ENCODE results near the gene PTPRG. TPM values are rescaled to one million over a fixed set of nuclear protein-coding genes. Genes with fewer than 3 reads are reported as not detected.

PTPRG gene
- total and polyA plus RNA-seq, 2 donors (not counting 3 experiments of a cell fraction or from before 2014, with no cell fraction given): 8.9 to 39.1 TPM

GRCh38 chr3:61978460-61979419 lies 417.4 kb downstream of the PTPRG start:
- CTCF ChIA-PET: interaction anchor here (0.9 to 1.9 kb wide), 5 partner anchors 13 to 121 kb away, joined by 3 to 8 read pairs (median 3); no protein-coding TSS in a partner anchor
- intact Hi-C loops (cut with micrococcal nuclease): loop anchor here (2.0 to 5.0 kb wide), 5 partner anchors 42 to 418 kb away; partner anchors contain the start of gene PTPRG
- DNase-seq (ENCODE audit: low read depth, low spot score) (peak; percentile 42), FAIRE-seq (peak; percentile 64)
- dilution Hi-C loops (cut with MboI; ENCODE audit: extremely low pct_ligation_motif_present, low sequenced_read_pairs): no loop called here
- Histone ChIP-seq H3K9me3 (replicated peaks; ENCODE audit: control insufficient read depth, insufficient read depth, low read length) (no peaks in the 10 kb centered on the region), H3K27me3 (ENCODE audit: control insufficient read depth in 2 of 2, insufficient read depth in 2 of 2, low read length in 2 of 2) (no peaks in the 10 kb centered on the region), H3K27ac (ENCODE audit: insufficient read depth, low read depth, low read length) (peak overlapping the region; percentile 85), H3K4me1 (ENCODE audit: control insufficient read depth, extremely low read depth, insufficient read depth, low read length) (peaks cover 32% of the 10 kb centered on the region), H4K20me1 (replicated peaks; ENCODE audit: control insufficient read depth, extremely low read depth, insufficient read depth, low read length) (no peaks in the 10 kb centered on the region), H3K9me1 (replicated peaks; ENCODE audit: control insufficient read depth, extremely low read depth, insufficient read depth, low read length) (no peaks in the 10 kb centered on the region), H3K79me2 (ENCODE audit: control insufficient read depth, insufficient read depth, low read length) (no peaks in the 10 kb centered on the region), H3K4me3 (replicated peaks in 1 of 3; ENCODE audit: insufficient read depth in 1 of 3, low read depth in 1 of 3, low read length in 3 of 3) (no peak overlapping the region), H2AFZ (ENCODE audit: low read depth, low read length) (no peak overlapping the region), H3K36me3 (ENCODE audit: control insufficient read depth in 2 of 2, extremely low read depth in 1 of 2, insufficient read depth in 2 of 2, low read length in 2 of 2) (no peaks in the 10 kb centered on the region), H3K9ac (replicated peaks; ENCODE audit: extremely low read depth, insufficient read depth, low read length) (peak overlapping the region; percentile 32), H3K4me2 (ENCODE audit: insufficient read depth, low read length) (peak overlapping the region; percentile 67)
- TF ChIP-seq GATA2 (IDR thresholded peaks at IDR 0.05; ENCODE audit: insufficient read depth, insufficient read length, low read depth, low read length) (peak; percentile 39), MAX (IDR thresholded peaks at IDR 0.05; ENCODE audit: insufficient read depth, insufficient read length) (no peak), EZH2 (IDR thresholded peaks at IDR 0.05; ENCODE audit: borderline replicate concordance, low read depth, low read length, severe bottlenecking) (no peak)
- POLR2A ChIA-PET: no interaction called here
- no TSS peak for BruUV-seq (replicated peaks)

- Histone ChIP-seq H2AFZ (ENCODE audit: low read depth, low read length) (peak overlapping the region; percentile 52), H4K20me1 (replicated peaks; ENCODE audit: control insufficient read depth, extremely low read depth, insufficient read depth, low read length) (no peaks in the 10 kb centered on the region), H3K9ac (replicated peaks; ENCODE audit: extremely low read depth, insufficient read depth, low read length) (peak overlapping the region; percentile 32), H3K79me2 (ENCODE audit: control insufficient read depth, insufficient read depth, low read length) (no peaks in the 10 kb centered on the region), H3K27ac (ENCODE audit: insufficient read depth, low read depth, low read length) (peak overlapping the region; percentile 85), H3K9me3 (replicated peaks; ENCODE audit: control insufficient read depth, insufficient read depth, low read length) (no peaks in the 10 kb centered on the region), H3K27me3 (ENCODE audit: control insufficient read depth in 2 of 2, insufficient read depth in 2 of 2, low read length in 2 of 2) (no peaks in the 10 kb centered on the region), H3K4me1 (ENCODE audit: control insufficient read depth, extremely low read depth, insufficient read depth, low read length) (peaks cover 35% of the 10 kb centered on the region), H3K4me3 (replicated peaks in 1 of 3; ENCODE audit: insufficient read depth in 1 of 3, low read depth in 1 of 3, low read length in 3 of 3) (no peak overlapping the region), H3K36me3 (ENCODE audit: control insufficient read depth in 2 of 2, extremely low read depth in 1 of 2, insufficient read depth in 2 of 2, low read length in 2 of 2) (no peaks in the 10 kb centered on the region), H3K4me2 (ENCODE audit: insufficient read depth, low read length) (peak overlapping the region; percentile 67), H3K9me1 (replicated peaks; ENCODE audit: control insufficient read depth, extremely low read depth, insufficient read depth, low read length) (no peaks in the 10 kb centered on the region)
- ChIA-PET CTCF (interaction anchor here (1.0 to 1.9 kb wide), 5 partner anchors 14 to 450 kb away, joined by 3 to 8 read pairs (median 3); no protein-coding TSS in a partner anchor), POLR2A (no interaction called here)
- TF ChIP-seq POLR2A (IDR thresholded peaks at IDR 0.05; ENCODE audit: low read depth, low read length) (peak; percentile 64), POLR2AphosphoS5 (IDR thresholded peaks at IDR 0.05; ENCODE audit: insufficient read depth, low read depth, low read length) (peak; percentile 35), MYC (IDR thresholded peaks at IDR 0.05; ENCODE audit: low read depth, low read length) (no peak), FOS (IDR thresholded peaks at IDR 0.05; ENCODE audit: borderline replicate concordance, insufficient read depth, low read length) (peak; percentile 63), CTCF (IDR thresholded peaks at IDR 0.05; ENCODE audit: extremely low read depth in 1 of 2, insufficient read depth in 1 of 2, low read depth in 1 of 2, low read length in 2 of 2) (no peak)
- peak; percentile 59 for FAIRE-seq
- intact Hi-C loops (cut with micrococcal nuclease): loop anchor here (2.0 to 5.0 kb wide), 5 partner anchors 41 to 419 kb away; partner anchors contain the start of gene PTPRG
- dilution Hi-C loops (cut with MboI; ENCODE audit: extremely low pct_ligation_motif_present, low sequenced_read_pairs): no loop called here
- BruUV-seq (replicated peaks): no TSS peak
- peak; percentile 80 for DNase-seq (ENCODE audit: low read depth, low spot score)
These were observed 418.3 kb downstream of the PTPRG start for GRCh38 chr3:61979638-61980037.
